Thymus (tissue), 14 donors: ENCODE measurements around the gene GRIN2B. TPM values are rescaled to one million over a fixed set of nuclear protein-coding genes. Genes with fewer than 3 reads are reported as not detected.

Experiments
- DNase-seq, 9 donors: peaks; one replicate each; pipeline ENCODE4 v3.0.0-alpha.2; 2013; ENCODE audit warnings: low spot score in 9 of 9, low read depth in 6 of 9, missing footprints in 1 of 9
- H3K27ac ChIP-seq, 2 donors: one replicate each; pipeline ENCODE4 v1.5.1; 2013; ENCODE audit warnings: control low read depth in 1 of 2, low read depth in 1 of 2, low read length in 1 of 2, mild to moderate bottlenecking in 1 of 2, moderate library complexity in 1 of 2
- H3K27me3 ChIP-seq, 2 donors: one replicate each; pipeline ENCODE4 v1.5.1; 2013; ENCODE audit warnings: low read length in 1 of 2; ENCODE audit not compliant: control insufficient read depth in 2 of 2, insufficient read depth in 1 of 2
- H3K36me3 ChIP-seq, 2 donors: one replicate each; pipeline ENCODE4 v1.5.1; 2013; ENCODE audit warnings: low read length in 1 of 2, mild to moderate bottlenecking in 1 of 2, moderate library complexity in 1 of 2; ENCODE audit not compliant: control insufficient read depth in 2 of 2, insufficient read depth in 2 of 2
- H3K4me1 ChIP-seq, 2 donors: one replicate each; pipeline ENCODE4 v1.5.1; 2013; ENCODE audit warnings: low read length in 2 of 2; ENCODE audit not compliant: control insufficient read depth in 2 of 2, insufficient read depth in 2 of 2
- H3K4me3 ChIP-seq, 2 donors: one replicate each; pipeline ENCODE4 v1.5.1; 2013; ENCODE audit warnings: low read length in 2 of 2, control low read depth in 1 of 2, mild to moderate bottlenecking in 1 of 2
- H3K9me3 ChIP-seq, 2 donors: one replicate each; pipeline ENCODE4 v1.5.1; 2013; ENCODE audit warnings: low read length in 1 of 2, mild to moderate bottlenecking in 1 of 2; ENCODE audit not compliant: control insufficient read depth in 2 of 2, insufficient read depth in 1 of 2
- WGBS: extraction: QIAGEN DNeasy Blood & Tissue Kit; methylation state at CpG from one replicate; pipeline ENCODE4 v1.1.7; 2013; 5-methylcytosine and 5-hydroxymethylcytosine counted together
- long read RNA-seq, 10 donors: transcript quantifications; one replicate each; lab custom pipeline, GENCODE V29; 2026
- polyA plus RNA-seq: library from polyadenylated mRNA; stranded (reverse); fragments of 200-250 nt; gene quantifications from one replicate; pipeline ENCODE4 v1.2.3, GENCODE V29; 2013
- total RNA-seq: library from RNA; stranded (reverse); fragments of 120-200 nt; gene quantifications from one replicate; pipeline ENCODE4 v1.2.4, GENCODE V29; 2013
- donor health status: healthy.

The GRIN2B gene
- total RNA-seq = under 0.01 TPM
- polyA plus RNA-seq = 0.02 TPM
- long read RNA-seq, donor 1 = 0 reads
- long read RNA-seq, donor 2 = 0 reads
- long read RNA-seq, donor 3 = 0 reads
- long read RNA-seq, donor 4 = 0 reads
- long read RNA-seq, donor 5 = 0 reads
- long read RNA-seq, donor 6 = 0 reads
- long read RNA-seq, donor 7 = 0 reads
- long read RNA-seq, donor 8 = 0 reads
- long read RNA-seq, donor 9 = 0 reads
- long read RNA-seq, donor 10 = 0 reads

GRCh38 chr12:13981296-13981962, at the start of gene GRIN2B:
TSS of gene GRIN2B (minus strand) at chr12:13981602. CDS start at chr12:13866208, 115,394 bp downstream.
- Histone ChIP-seq H3K4me1 (no peaks in the 10 kb centered on the region), H3K27me3 (peaks cover 23 to 47% of the 10 kb centered on the region in 2 donors), H3K36me3 (no peaks in the 10 kb centered on the region), H3K27ac (no peak within 1 kb of the TSS), H3K9me3 (peaks cover 0 to 1% of the 10 kb centered on the region in 2 donors), H3K4me3 (no peak within 1 kb of the TSS)
- DNase-seq = no peak
- 4% methylated on average over 37 of the region's 37 CpGs for WGBS

GRCh38 chr12:14026537-14026936, 45.1 kb upstream of the GRIN2B start:
- Histone ChIP-seq H3K27me3 (no peaks in the 10 kb centered on the region), H3K4me3 (no peak overlapping the region), H3K9me3 (no peaks in the 10 kb centered on the region), H3K27ac (no peak overlapping the region), H3K4me1 (no peaks in the 10 kb centered on the region), H3K36me3 (no peaks in the 10 kb centered on the region)
- WGBS = 96% methylated on average over 4 of the region's 4 CpGs
- DNase-seq = no peak

GRCh38 chr12:14024591-14024990, 43.2 kb upstream of the GRIN2B start:
- H3K4me3 ChIP-seq = no peak overlapping the region
- H3K4me1 ChIP-seq = no peaks in the 10 kb centered on the region

GRCh38 chr12:14018080-14018479, 36.7 kb upstream of the GRIN2B start:
- WGBS = 74% methylated on average over 2 of the region's 2 CpGs
- Histone ChIP-seq H3K36me3 (no peaks in the 10 kb centered on the region), H3K9me3 (no peaks in the 10 kb centered on the region), H3K27ac (no peak overlapping the region), H3K4me3 (no peak overlapping the region), H3K27me3 (no peaks in the 10 kb centered on the region), H3K4me1 (no peaks in the 10 kb centered on the region)
- no peak for DNase-seq

More at GRCh38 chr12:14024591-14024990, 43.2 kb upstream of the GRIN2B start:
- H3K27me3 ChIP-seq = no peaks in the 10 kb centered on the region
- no peaks in the 10 kb centered on the region for H3K9me3 ChIP-seq
- no peak for DNase-seq
- H3K36me3 ChIP-seq = no peaks in the 10 kb centered on the region
- no peak overlapping the region for H3K27ac ChIP-seq

GRCh38 chr12:14010989-14011388, 29.6 kb upstream of the GRIN2B start:
- no peak for DNase-seq
- H3K27me3 ChIP-seq = no peaks in the 10 kb centered on the region
- H3K4me1 ChIP-seq = no peaks in the 10 kb centered on the region
- H3K4me3 ChIP-seq = no peak overlapping the region
- H3K36me3 ChIP-seq = no peaks in the 10 kb centered on the region
- H3K9me3 ChIP-seq = no peaks in the 10 kb centered on the region
- no peak overlapping the region for H3K27ac ChIP-seq
- 93% methylated on average over 1 of the region's 1 CpG for WGBS

GRCh38 chr12:14007639-14008038, 26.2 kb upstream of the GRIN2B start:
- no peaks in the 10 kb centered on the region for H3K27me3 ChIP-seq
- no peak for DNase-seq
- 50% methylated on average over 2 of the region's 2 CpGs for WGBS

GRCh38 chr12:13992585-13992984, 11.2 kb upstream of the GRIN2B start:
- WGBS = 92% methylated on average over 4 of the region's 4 CpGs
- Histone ChIP-seq H3K9me3 (no peaks in the 10 kb centered on the region), H3K4me3 (no peak overlapping the region), H3K27me3 (peaks cover 0 to 3% of the 10 kb centered on the region in 2 donors), H3K4me1 (no peaks in the 10 kb centered on the region), H3K27ac (no peak overlapping the region), H3K36me3 (no peaks in the 10 kb centered on the region)
- no peak for DNase-seq

More at GRCh38 chr12:14007639-14008038, 26.2 kb upstream of the GRIN2B start:
- no peaks in the 10 kb centered on the region for H3K36me3 ChIP-seq
- no peak overlapping the region for H3K4me3 ChIP-seq
- no peaks in the 10 kb centered on the region for H3K9me3 ChIP-seq
- H3K4me1 ChIP-seq = no peaks in the 10 kb centered on the region
- no peak overlapping the region for H3K27ac ChIP-seq

GRCh38 chr12:13992106-13992505, 10.7 kb upstream of the GRIN2B start:
- H3K9me3 ChIP-seq = no peaks in the 10 kb centered on the region
- DNase-seq = no peak
- H3K27me3 ChIP-seq = peaks cover 0 to 3% of the 10 kb centered on the region in 2 donors
- H3K4me1 ChIP-seq = no peaks in the 10 kb centered on the region
- H3K27ac ChIP-seq = no peak overlapping the region
- H3K36me3 ChIP-seq = no peaks in the 10 kb centered on the region
- no peak overlapping the region for H3K4me3 ChIP-seq

- H3K4me1 ChIP-seq = no peaks in the 10 kb centered on the region
- H3K4me3 ChIP-seq = no peak overlapping the region
- no peaks in the 10 kb centered on the region for H3K36me3 ChIP-seq
- no peak for DNase-seq
- 86% methylated on average over 3 of the region's 3 CpGs for WGBS
- H3K27me3 ChIP-seq = peaks cover 7 to 26% of the 10 kb centered on the region in 2 donors
- H3K27ac ChIP-seq = no peak overlapping the region
- H3K9me3 ChIP-seq = peaks cover 0 to 1% of the 10 kb centered on the region in 2 donors
Measured at GRCh38 chr12:13986031-13986430, 4.6 kb upstream of the GRIN2B start.
